PC-9 (cell line): ENCODE results near the gene GSTP1. TPM values are rescaled to one million over a fixed set of nuclear protein-coding genes. Genes with fewer than 3 reads are reported as not detected.
"Not testable (repeated sequence)": the region's sequence is repeated elsewhere in the genome, so short reads cannot be mapped to it uniquely, and the experiment has no call there.

Source experiments
- BruUV-seq: library from RNA; stranded (reverse); fragments of 400-500 nt; replicated peaks from 2 replicates; lab custom pipeline; 2021; lab: Mats Ljungman, UMichigan
- CTCF ChIA-PET: fragments of 300-600 bp; sonication (Branson Sonifier 250); formaldehyde crosslinking; loops from one replicate; lab custom pipeline; 2022; ENCODE audit warnings: antibody characterized with exemption; lab: Charles Lee
- POLR2A ChIA-PET: fragments of 300-600 bp; sonication (Branson Sonifier 250); formaldehyde crosslinking; loops from one replicate; lab custom pipeline; 2022; ENCODE audit warnings: antibody characterized with exemption; ENCODE audit not compliant: unreplicated experiment; lab: Charles Lee
- DNase-seq, 2 experiments: peaks; one replicate each; pipeline versions ENCODE4 v3.0.0 to v3.0.0-alpha.2; 2015 to 2022; ENCODE audit warnings: mixed read lengths in 1 of 2
- H2AFZ ChIP-seq: fragments of 200-600 bp; sonication (generic); 2 replicates; pipeline ENCODE4 v1.8.1; 2017; ENCODE audit warnings: antibody characterized with exemption
- H3F3A ChIP-seq: fragments of 200-600 bp; sonication (generic); 2 replicates; pipeline ENCODE4 v1.8.1; 2017; ENCODE audit warnings: antibody characterized with exemption, mild to moderate bottlenecking, low read depth; ENCODE audit not compliant: insufficient read depth
- H3K27ac ChIP-seq: fragments of 200-600 bp; sonication (generic); 2 replicates; pipeline ENCODE4 v1.6.1; 2016; ENCODE audit warnings: mixed run types
- H3K27me3 ChIP-seq: fragments of 200-600 bp; sonication (generic); 2 replicates; pipeline ENCODE4 v1.6.1; 2016; ENCODE audit warnings: low read depth, mixed run types; ENCODE audit not compliant: insufficient read depth
- H3K36me3 ChIP-seq: fragments of 200-600 bp; sonication (generic); 2 replicates; pipeline ENCODE4 v1.6.1; 2016; ENCODE audit warnings: low read depth, mixed run types
- H3K4me1 ChIP-seq: fragments of 200-600 bp; sonication (generic); replicated peaks from 2 replicates; pipeline ENCODE4 v1.6.1; 2016; ENCODE audit warnings: mixed run types; ENCODE audit not compliant: insufficient read depth
- H3K4me2 ChIP-seq: fragments of 200-600 bp; sonication (generic); 2 replicates; pipeline ENCODE4 v1.6.1; 2017; ENCODE audit warnings: mixed run types
- H3K4me3 ChIP-seq: fragments of 200-600 bp; sonication (generic); 2 replicates; pipeline ENCODE4 v1.6.1; 2016; ENCODE audit warnings: mixed run types
- H3K79me2 ChIP-seq: fragments of 200-600 bp; sonication (generic); 2 replicates; pipeline ENCODE4 v1.6.1; 2017; ENCODE audit warnings: low read depth, mixed run types
- H3K9me2 ChIP-seq: fragments of 200-600 bp; sonication (generic); 2 replicates; pipeline ENCODE4 v1.8.1; 2017; ENCODE audit warnings: mild to moderate bottlenecking; ENCODE audit not compliant: insufficient read depth
- H3K9me3 ChIP-seq: fragments of 200-600 bp; sonication (generic); 2 replicates; pipeline ENCODE4 v1.8.1; 2016; ENCODE audit warnings: low read depth; ENCODE audit not compliant: insufficient read depth
- H4K20me1 ChIP-seq: fragments of 200-600 bp; sonication (generic); 2 replicates; pipeline ENCODE4 v1.8.1; 2017; ENCODE audit not compliant: insufficient read depth
- EZH2 ChIP-seq: fragments of 200-600 bp; sonication (generic); IDR thresholded peaks from 2 replicates; pipeline ENCODE4 v1.8.0; 2017; ENCODE audit warnings: antibody characterized with exemption, low read depth
- intact Hi-C: fragments of 100-400 bp; cut with micrococcal nuclease; formaldehyde crosslinking; loops from one replicate; pipeline ENCODE4 v1.10.0; 2022; ENCODE audit not compliant: unreplicated experiment
- total RNA-seq: library from RNA; stranded (reverse); gene quantifications from 2 replicates; pipeline ENCODE4 v1.2.3, GENCODE V29; 2021
- TF ChIP-seq, protein P1 (sequence below): fragments of 200-600 bp; sonication (generic); conservative IDR thresholded peaks from 2 replicates; pipeline ENCODE4 v1.6.1; 2017; ENCODE audit warnings: mixed run types, antibody characterized with exemption, mild to moderate bottlenecking, moderate library complexity

GSTP1 gene
- total RNA-seq, 1 experiment from 2014 or later = 2,063 TPM

- intact Hi-C loops = no loop called here
- H3K4me3 ChIP-seq = no peak overlapping the region
- H3K4me1 ChIP-seq = no peaks in the 10 kb centered on the region
- TF ChIP-seq, protein P1, sequence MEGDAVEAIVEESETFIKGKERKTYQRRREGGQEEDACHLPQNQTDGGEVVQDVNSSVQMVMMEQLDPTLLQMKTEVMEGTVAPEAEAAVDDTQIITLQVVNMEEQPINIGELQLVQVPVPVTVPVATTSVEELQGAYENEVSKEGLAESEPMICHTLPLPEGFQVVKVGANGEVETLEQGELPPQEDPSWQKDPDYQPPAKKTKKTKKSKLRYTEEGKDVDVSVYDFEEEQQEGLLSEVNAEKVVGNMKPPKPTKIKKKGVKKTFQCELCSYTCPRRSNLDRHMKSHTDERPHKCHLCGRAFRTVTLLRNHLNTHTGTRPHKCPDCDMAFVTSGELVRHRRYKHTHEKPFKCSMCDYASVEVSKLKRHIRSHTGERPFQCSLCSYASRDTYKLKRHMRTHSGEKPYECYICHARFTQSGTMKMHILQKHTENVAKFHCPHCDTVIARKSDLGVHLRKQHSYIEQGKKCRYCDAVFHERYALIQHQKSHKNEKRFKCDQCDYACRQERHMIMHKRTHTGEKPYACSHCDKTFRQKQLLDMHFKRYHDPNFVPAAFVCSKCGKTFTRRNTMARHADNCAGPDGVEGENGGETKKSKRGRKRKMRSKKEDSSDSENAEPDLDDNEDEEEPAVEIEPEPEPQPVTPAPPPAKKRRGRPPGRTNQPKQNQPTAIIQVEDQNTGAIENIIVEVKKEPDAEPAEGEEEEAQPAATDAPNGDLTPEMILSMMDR = no peak
- no peak for TF ChIP-seq EZH2
- H2AFZ ChIP-seq = no peak overlapping the region
- H3K27ac ChIP-seq = no peak overlapping the region
- H3K9me2 ChIP-seq = no peaks in the 10 kb centered on the region
- no TSS peak for BruUV-seq
- no peaks in the 10 kb centered on the region for H3K79me2 ChIP-seq
- ChIA-PET POLR2A (no interaction called here), CTCF (no interaction called here)
- no peak overlapping the region for H3K4me2 ChIP-seq
- H3K27me3 ChIP-seq = peaks cover 4% of the 10 kb centered on the region; the same call in 1 of the 2 replicates
- peaks cover 4% of the 10 kb centered on the region; the same call in 1 of the 2 replicates for H3K9me3 ChIP-seq
- no peak for DNase-seq
- no peaks in the 10 kb centered on the region for H3K36me3 ChIP-seq
- H3F3A ChIP-seq = no peaks in the 10 kb centered on the region
- no peaks in the 10 kb centered on the region for H4K20me1 ChIP-seq
These were observed 15.5 kb downstream of the GSTP1 start for GRCh38 chr11:67599149-67599548.

DNA sequence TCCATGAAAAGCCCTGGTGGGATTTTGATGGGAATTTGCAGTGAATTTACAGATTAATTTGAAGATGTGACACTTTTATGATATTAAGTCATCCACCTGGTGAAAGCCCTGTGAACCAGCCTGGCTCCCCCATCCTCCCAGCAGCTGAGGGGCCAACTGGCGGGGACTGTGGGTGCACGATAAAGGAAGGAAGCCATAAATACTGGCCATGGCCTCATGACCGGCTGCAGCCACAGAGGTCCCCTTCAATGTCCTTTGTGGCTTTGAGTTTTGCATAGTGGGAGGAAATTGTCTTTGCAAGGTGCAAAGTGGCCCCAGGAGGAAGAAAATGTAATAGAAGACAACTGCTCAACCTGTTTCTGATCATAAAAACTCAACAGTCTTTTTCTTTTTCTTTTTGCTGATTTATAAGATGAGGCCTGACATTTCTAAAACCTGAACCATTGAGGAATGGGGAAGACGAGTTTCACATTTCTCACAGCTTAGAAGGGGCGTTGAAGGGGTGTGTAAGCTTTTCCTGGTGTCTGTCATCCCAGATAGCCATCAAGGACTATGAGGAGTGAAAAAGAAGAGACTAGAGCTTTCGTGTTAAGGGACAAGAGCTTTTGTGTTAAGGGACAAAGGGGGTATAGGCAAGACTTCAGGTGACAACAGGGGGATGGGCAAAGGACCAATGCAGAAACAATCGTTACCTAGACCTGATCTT, 16.9 kb downstream of the GSTP1 start:
- no peaks in the 10 kb centered on the region for H3K79me2 ChIP-seq
- intact Hi-C loops = no loop called here
- no peak overlapping the region for H3K27ac ChIP-seq
- peaks cover 4% of the 10 kb centered on the region; the same call in 1 of the 2 replicates for H3K27me3 ChIP-seq
- CTCF ChIA-PET = no interaction called here
- H2AFZ ChIP-seq = no peak overlapping the region
- H3K36me3 ChIP-seq = no peaks in the 10 kb centered on the region
- TF ChIP-seq EZH2 = no peak
- TF ChIP-seq, protein P1 = no peak
- BruUV-seq = no TSS peak
- no peaks in the 10 kb centered on the region for H3K9me2 ChIP-seq
- no peaks in the 10 kb centered on the region for H3F3A ChIP-seq
- no peak overlapping the region for H3K4me3 ChIP-seq
- peaks cover 4% of the 10 kb centered on the region; the same call in 1 of the 2 replicates for H3K9me3 ChIP-seq
- no peaks in the 10 kb centered on the region for H4K20me1 ChIP-seq
- no peaks in the 10 kb centered on the region for H3K4me1 ChIP-seq
- no peak overlapping the region for H3K4me2 ChIP-seq
- POLR2A ChIA-PET = no interaction called here
- no peak for DNase-seq

- TF ChIP-seq EZH2 = no peak
- TF ChIP-seq, protein P1 = no peak
- Histone ChIP-seq H3K36me3 (no peaks in the 10 kb centered on the region), H3K4me3 (no peak overlapping the region), H3K4me1 (peaks cover 3% of the 10 kb centered on the region; the same call in 1 of the 2 replicates), H3K79me2 (no peaks in the 10 kb centered on the region), H3K27ac (no peak overlapping the region), H3K9me3 (peaks cover 4% of the 10 kb centered on the region; the same call in 1 of the 2 replicates), H3K9me2 (no peaks in the 10 kb centered on the region), H3F3A (no peaks in the 10 kb centered on the region), H3K27me3 (peaks cover 4% of the 10 kb centered on the region; the same call in 1 of the 2 replicates), H2AFZ (no peak overlapping the region), H4K20me1 (no peaks in the 10 kb centered on the region), H3K4me2 (no peak overlapping the region)
- ChIA-PET POLR2A (no interaction called here), CTCF (no interaction called here)
- intact Hi-C loops = no loop called here
- BruUV-seq = no TSS peak
- DNase-seq = no peak
These were observed 17.5 kb downstream of the GSTP1 start for GRCh38 chr11:67601098-67601497.

- H3K27me3 ChIP-seq, CTCF ChIA-PET, H2AFZ ChIP-seq, POLR2A ChIA-PET, BruUV-seq, H3K4me2 ChIP-seq, H4K20me1 ChIP-seq, H3K27ac ChIP-seq, intact Hi-C loops, H3K9me3 ChIP-seq, DNase-seq, H3K36me3 ChIP-seq, H3K9me2 ChIP-seq, H3K4me3 ChIP-seq, H3F3A ChIP-seq: not testable (repeated sequence)
- peaks cover 16% of the 10 kb centered on the region for H3K79me2 ChIP-seq
- H3K4me1 ChIP-seq = peaks cover 12% of the 10 kb centered on the region
These were observed 20.5 kb downstream of the GSTP1 start for GRCh38 chr11:67604119-67604518.
